Activated CD4-positive, alpha-beta memory T cell treated with anti-CD3 and anti-CD28 coated beads for 36 hours (primary cell): ENCODE measurements around the gene PYGO2. TPM values are rescaled to one million over a fixed set of nuclear protein-coding genes. Genes with fewer than 3 reads are reported as not detected.

ENCODE experiments used
- CTCF ChIA-PET: fragments of 350-600 bp; sonication (Branson Sonifier 250); formaldehyde crosslinking; loops from one replicate; lab custom pipeline; 2021; ENCODE audit warnings: antibody characterized with exemption, inconsistent platforms; lab: Charles Lee
- POLR2A ChIA-PET: fragments of 350-600 bp; sonication (Branson Sonifier 250); formaldehyde crosslinking; loops from one replicate; lab custom pipeline; 2021; ENCODE audit warnings: antibody characterized with exemption; lab: Charles Lee
- DNase-seq: peaks from one replicate; pipeline ENCODE4 v3.0.0-alpha.2; 2020
- H3K27ac Mint-ChIP-seq: one replicate; pipeline ENCODE4 v1.8.0; 2021; ENCODE audit warnings: mixed read lengths
- H3K27me3 Mint-ChIP-seq: one replicate; pipeline ENCODE4 v1.8.0; 2021; ENCODE audit warnings: mixed read lengths
- H3K36me3 Mint-ChIP-seq: one replicate; pipeline ENCODE4 v1.8.0; 2021; ENCODE audit warnings: mixed read lengths
- H3K4me1 Mint-ChIP-seq: one replicate; pipeline ENCODE4 v1.8.0; 2021; ENCODE audit warnings: low read depth, mixed read lengths
- H3K4me3 Mint-ChIP-seq: one replicate; pipeline ENCODE4 v1.8.0; 2021; ENCODE audit warnings: mild to moderate bottlenecking, mixed read lengths
- H3K9me3 Mint-ChIP-seq: one replicate; pipeline ENCODE4 v1.8.0; 2021; ENCODE audit warnings: mixed read lengths
- intact Hi-C: fragments of 100-400 bp; cut with micrococcal nuclease; formaldehyde crosslinking; loops from one replicate; pipeline ENCODE4 v1.15.1; 2023
- total RNA-seq, 2 experiments: library from RNA; stranded (reverse); gene quantifications; one replicate each; pipeline ENCODE4 v1.2.3, GENCODE V29; 2021

PYGO2 gene
- total RNA-seq, 2 experiments from 2014 or later: 31.5 to 32.4 TPM

GRCh38 chr1:155005076-155006011, 43.8 kb upstream of the PYGO2 start:
- Mint-ChIP-seq H3K27ac (peak overlapping the region; percentile 99), H3K36me3 (peaks cover 24% of the 10 kb centered on the region), H3K27me3 (no peaks in the 10 kb centered on the region), H3K9me3 (no peaks in the 10 kb centered on the region), H3K4me1 (peaks cover 44% of the 10 kb centered on the region), H3K4me3 (peak overlapping the region; percentile 84)
- DNase-seq: peak; percentile 51
- POLR2A ChIA-PET: interaction anchor here (0.7 to 3.9 kb wide), 5 partner anchors 12 to 679 kb away, joined by 3 to 31 read pairs (median 4); partner anchors contain the start of genes CKS1B and LENEP
- intact Hi-C loops: loop anchor here (10.0 kb wide), 2 partner anchors 671 to 1351 kb away; partner anchors contain the start of gene SNAPIN
- CTCF ChIA-PET: interaction anchor here (0.8 to 4.2 kb wide), 6 partner anchors 11 to 68 kb away, joined by 3 to 43 read pairs (median 4); partner anchors contain the start of gene FLAD1

- Mint-ChIP-seq H3K9me3 (no peaks in the 10 kb centered on the region), H3K27ac (peak overlapping the region; percentile 99), H3K4me1 (peaks cover 44% of the 10 kb centered on the region), H3K4me3 (peak overlapping the region; percentile 84), H3K27me3 (no peaks in the 10 kb centered on the region), H3K36me3 (peaks cover 15% of the 10 kb centered on the region)
- ChIA-PET CTCF (interaction anchor here (0.6 to 1.5 kb wide), 9 partner anchors 12 to 67 kb away, joined by 3 to 7 read pairs (median 3); partner anchors contain the start of genes ADAM15 and FLAD1), POLR2A (interaction anchor here (0.6 to 1.8 kb wide), 6 partner anchors 9 to 52 kb away, joined by 3 to 7 read pairs (median 4); partner anchors contain the start of genes CKS1B, FLAD1 and LENEP)
- DNase-seq: peak; percentile 54
- intact Hi-C loops: loop anchor here (5.0 to 10.0 kb wide), 4 partner anchors 168 to 1350 kb away; partner anchors contain the start of genes ADAR, KRTCAP2, SNAPIN and TRIM46
Observed at GRCh38 chr1:155004352-155005075, 42.9 kb upstream of the PYGO2 start.

GRCh38 chr1:155003766-155004351, 42.3 kb upstream of the PYGO2 start:
- Mint-ChIP-seq H3K36me3 (peaks cover 9% of the 10 kb centered on the region), H3K27me3 (no peaks in the 10 kb centered on the region), H3K4me1 (peaks cover 48% of the 10 kb centered on the region), H3K9me3 (no peaks in the 10 kb centered on the region), H3K27ac (peak overlapping the region; percentile 99), H3K4me3 (peak overlapping the region; percentile 84)
- intact Hi-C loops: loop anchor here (2.0 to 10.0 kb wide), 5 partner anchors 47 to 1349 kb away; partner anchors contain the start of genes ADAM15, ADAR, KRTCAP2 and SNAPIN
- DNase-seq: peak; percentile 58
- CTCF ChIA-PET: interaction anchor here (0.6 to 1.5 kb wide), 7 partner anchors 13 to 63 kb away, joined by 3 to 7 read pairs (median 3); partner anchors contain the start of gene ADAM15
- POLR2A ChIA-PET: interaction anchor here (0.6 to 1.8 kb wide), 6 partner anchors 9 to 53 kb away, joined by 3 to 7 read pairs (median 4); partner anchors contain the start of genes CKS1B, FLAD1 and LENEP

- DNase-seq: peak; percentile 54
- Mint-ChIP-seq H3K27ac (peak overlapping the region; percentile 94), H3K4me3 (peak overlapping the region; percentile 84), H3K27me3 (no peaks in the 10 kb centered on the region), H3K4me1 (peaks cover 48% of the 10 kb centered on the region), H3K9me3 (no peaks in the 10 kb centered on the region), H3K36me3 (peaks cover 8% of the 10 kb centered on the region)
- ChIA-PET POLR2A (interaction anchor here (1.0 to 1.8 kb wide), 4 partner anchors 10 to 20 kb away, joined by 3 to 7 read pairs (median 4); partner anchors contain the start of genes FLAD1 and LENEP), CTCF (interaction anchor here (0.7 to 1.5 kb wide), 3 partner anchors 13 to 48 kb away, joined by 3 to 7 read pairs (median 3); partner anchors contain the start of gene ADAM15)
- intact Hi-C loops: loop anchor here (2.0 to 10.0 kb wide), 5 partner anchors 48 to 1348 kb away; partner anchors contain the start of genes ADAM15, ADAR, KRTCAP2 and SNAPIN
Observed at GRCh38 chr1:155003227-155003765, 41.7 kb upstream of the PYGO2 start.

- intact Hi-C loops: loop anchor here (1.0 to 10.0 kb wide), 8 partner anchors 8 to 1348 kb away; partner anchors contain the start of genes ADAM15, ADAR, KRTCAP2 and SNAPIN
- peaks cover 50% of the 10 kb centered on the region for H3K4me1 Mint-ChIP-seq
Observed at GRCh38 chr1:155002464-155003226, 41.1 kb upstream of the PYGO2 start, which contains the start of gene ZBTB7B. TSS of gene ZBTB7B (plus strand) at chr1:155002802. CDS start at chr1:155014661, 11,859 bp downstream.

GRCh38 chr1:155001675-155002463, 40.3 kb upstream of the PYGO2 start:
- Mint-ChIP-seq H3K36me3 (peaks cover 8% of the 10 kb centered on the region), H3K9me3 (no peaks in the 10 kb centered on the region), H3K4me3 (peak overlapping the region; percentile 94), H3K27ac (peak overlapping the region; percentile 95), H3K4me1 (peaks cover 50% of the 10 kb centered on the region), H3K27me3 (no peaks in the 10 kb centered on the region)
- ChIA-PET CTCF (interaction anchor here (0.9 to 9.4 kb wide), 6 partner anchors 14 to 83 kb away, joined by 3 to 144 read pairs (median 21); partner anchors contain the start of genes ADAM15, FLAD1 and PYGO2), POLR2A (interaction anchor here (0.7 to 4.2 kb wide), 5 partner anchors 14 to 47 kb away, joined by 4 to 35 read pairs (median 19); partner anchors contain the start of genes CKS1B and PBXIP1)
- intact Hi-C loops: loop anchor here (1.0 to 10.0 kb wide), 14 partner anchors 8 to 1347 kb away; partner anchors contain the start of genes ADAM15, ADAR, ASH1L and FLAD1
- DNase-seq: peak; percentile 100

More at GRCh38 chr1:155002464-155003226, 41.1 kb upstream of the PYGO2 start, which contains the start of gene ZBTB7B:
- H3K27me3 Mint-ChIP-seq: no peaks in the 10 kb centered on the region
- H3K36me3 Mint-ChIP-seq: peaks cover 8% of the 10 kb centered on the region
- POLR2A ChIA-PET: interaction anchor here (0.7 to 4.2 kb wide), 3 partner anchors 18 to 48 kb away, joined by 4 to 23 read pairs (median 5); partner anchors contain the start of genes FLAD1 and PBXIP1
- no peaks in the 10 kb centered on the region for H3K9me3 Mint-ChIP-seq
- peak within 1 kb of the TSS; percentile 94 for H3K4me3 Mint-ChIP-seq
- no peak for DNase-seq
- CTCF ChIA-PET: interaction anchor here (1.4 kb wide), 1 partner anchor 48 kb away, joined by 3 read pairs; the partner anchor contains the start of gene ADAM15
- H3K27ac Mint-ChIP-seq: peak within 1 kb of the TSS; percentile 95

- Mint-ChIP-seq H3K36me3 (peaks cover 8% of the 10 kb centered on the region), H3K4me1 (peaks cover 45% of the 10 kb centered on the region), H3K27me3 (no peaks in the 10 kb centered on the region), H3K4me3 (peak overlapping the region; percentile 94), H3K27ac (peak overlapping the region; percentile 95), H3K9me3 (no peaks in the 10 kb centered on the region)
- POLR2A ChIA-PET: interaction anchor here (0.7 to 4.2 kb wide), 4 partner anchors 15 to 46 kb away, joined by 4 to 35 read pairs (median 21); partner anchors contain the start of genes CKS1B and PBXIP1
- DNase-seq: no peak
- CTCF ChIA-PET: interaction anchor here (0.9 to 9.4 kb wide), 5 partner anchors 15 to 84 kb away, joined by 3 to 144 read pairs (median 36); partner anchors contain the start of genes FLAD1 and PYGO2
- intact Hi-C loops: loop anchor here (1.0 to 10.0 kb wide), 10 partner anchors 18 to 1347 kb away; partner anchors contain the start of genes ADAR, ASH1L, FLAD1 and KRTCAP2
Observed at GRCh38 chr1:155001425-155001674, 39.8 kb upstream of the PYGO2 start.

- Mint-ChIP-seq H3K36me3 (peaks cover 8% of the 10 kb centered on the region), H3K9me3 (no peaks in the 10 kb centered on the region), H3K27ac (peak overlapping the region; percentile 95), H3K4me3 (peak overlapping the region; percentile 94), H3K27me3 (no peaks in the 10 kb centered on the region), H3K4me1 (peaks cover 40% of the 10 kb centered on the region)
- intact Hi-C loops: loop anchor here (1.0 to 10.0 kb wide), 11 partner anchors 18 to 1346 kb away; partner anchors contain the start of genes ADAR, ASH1L, CKS1B and FLAD1
- CTCF ChIA-PET: interaction anchor here (0.9 to 9.4 kb wide), 12 partner anchors 8 to 84 kb away, joined by 3 to 144 read pairs (median 17); partner anchors contain the start of genes CKS1B, FLAD1, PBXIP1 and PMVK
- peak; percentile 94 for DNase-seq
- POLR2A ChIA-PET: interaction anchor here (0.7 to 4.2 kb wide), 9 partner anchors 7 to 134 kb away, joined by 3 to 35 read pairs (median 11); partner anchors contain the start of genes CKS1B, FLAD1, PBXIP1 and PYGO2
Observed at GRCh38 chr1:155000726-155001424, 39.3 kb upstream of the PYGO2 start.
